GOT3 (cell line): ENCODE measurements around the gene PPM1D.
"Not testable (repeated sequence)": the region's sequence is repeated elsewhere in the genome, so short reads cannot be mapped to it uniquely, and the experiment has no call there.

Source experiments
- DNase-seq: peaks from one replicate; lab custom pipeline; 2025; ENCODE audit warnings: mixed read lengths; lab: John Stamatoyannopoulos, UW

The PPM1D gene

GRCh38 chr17:60599620-60600489 lies at the start of gene PPM1D:
TSS of gene PPM1D (plus strand) at chr17:60600193. CDS start at chr17:60600415, 222 bp downstream.
- DNase-seq = peak; percentile 93

- not testable (repeated sequence) for DNase-seq
Measured at GRCh38 chr17:60552255-60552654, 47.7 kb upstream of the PPM1D start.

GRCh38 chr17:60554377-60554788 lies 45.6 kb upstream of the PPM1D start:
- no peak for DNase-seq

- no peak for DNase-seq
Measured at GRCh38 chr17:60555786-60556185, 44.2 kb upstream of the PPM1D start.

GRCh38 chr17:60557805-60558204 lies 42.2 kb upstream of the PPM1D start:
- DNase-seq = no peak

- DNase-seq = no peak
Measured at GRCh38 chr17:60559659-60559994, 40.4 kb upstream of the PPM1D start.

- DNase-seq = no peak
Measured at GRCh38 chr17:60559995-60560859, 39.8 kb upstream of the PPM1D start.

- no peak for DNase-seq
Measured at GRCh38 chr17:60560860-60561257, 39.1 kb upstream of the PPM1D start.

- DNase-seq = no peak
Measured at GRCh38 chr17:60562421-60562820, 37.6 kb upstream of the PPM1D start.

- no peak for DNase-seq
Measured at GRCh38 chr17:60563743-60564142, 36.2 kb upstream of the PPM1D start.

GRCh38 chr17:60565233-60565632 lies 34.8 kb upstream of the PPM1D start:
- no peak for DNase-seq

- DNase-seq = no peak
Measured at GRCh38 chr17:60573236-60574051, 26.5 kb upstream of the PPM1D start.

GRCh38 chr17:60577147-60577915 lies 22.7 kb upstream of the PPM1D start:
- DNase-seq = no peak

GRCh38 chr17:60579090-60579489 lies 20.9 kb upstream of the PPM1D start:
- no peak for DNase-seq

GRCh38 chr17:60579551-60579950 lies 20.4 kb upstream of the PPM1D start:
- no peak for DNase-seq

- DNase-seq = no peak
Measured at GRCh38 chr17:60583008-60583407, 17.0 kb upstream of the PPM1D start.

GRCh38 chr17:60585887-60586286 lies 14.1 kb upstream of the PPM1D start:
- no peak for DNase-seq

- DNase-seq = no peak
Measured at GRCh38 chr17:60586288-60586974, 13.6 kb upstream of the PPM1D start.

GRCh38 chr17:60590070-60590469 lies 9.9 kb upstream of the PPM1D start:
- no peak for DNase-seq

- DNase-seq = no peak
Measured at GRCh38 chr17:60592750-60593149, 7.2 kb upstream of the PPM1D start.
